Fibroblast of the conjunctiva (primary cell): ENCODE measurements around the gene TBC1D2.
"Not testable (repeated sequence)": the region's sequence is repeated elsewhere in the genome, so short reads cannot be mapped to it uniquely, and the experiment has no call there.

Source experiments
- DNase-seq: peaks from one replicate; pipeline ENCODE4 v3.0.0-alpha.2; 2010; ENCODE audit warnings: low read depth

The TBC1D2 gene

DNA sequence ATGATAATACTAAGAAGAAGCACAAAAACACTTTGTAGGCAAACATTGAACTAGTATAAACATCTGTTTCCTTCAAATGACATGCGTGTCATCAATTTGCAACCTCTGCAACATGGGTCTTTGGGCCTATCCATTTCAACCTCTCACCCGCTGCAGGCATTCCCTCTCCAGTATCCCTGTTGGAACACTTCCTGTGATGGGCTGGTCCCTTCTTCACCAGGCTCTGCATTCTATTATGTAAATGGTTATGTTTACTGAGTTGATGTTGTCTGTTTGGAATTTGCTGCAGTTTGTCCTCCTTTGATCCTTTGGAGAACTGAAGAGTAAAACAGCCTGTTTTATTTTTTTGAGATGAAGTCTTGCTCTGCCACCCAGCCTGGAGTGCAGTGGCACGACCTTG, 16.6 kb upstream of the TBC1D2 start:
- no peak for DNase-seq

DNA sequence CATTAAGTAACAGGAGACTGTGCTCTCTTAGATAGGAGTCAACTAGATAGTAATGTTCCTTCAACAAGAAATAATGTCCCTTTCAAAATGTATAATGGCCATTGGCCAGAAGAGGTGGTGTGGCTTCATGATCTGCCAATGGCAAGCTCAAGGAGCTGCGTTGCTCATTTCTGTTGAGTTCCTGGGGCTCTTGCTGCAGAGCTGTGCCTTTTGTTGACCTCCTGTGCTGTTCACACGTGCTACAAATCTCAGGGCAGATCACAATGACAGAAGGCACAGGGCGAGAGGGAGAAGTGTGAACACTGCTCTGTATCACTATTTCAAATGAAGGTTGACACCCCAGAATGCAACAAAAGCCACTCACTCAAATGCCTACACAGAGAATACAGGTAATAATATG, 16.0 kb upstream of the TBC1D2 start:
- no peak for DNase-seq

DNA sequence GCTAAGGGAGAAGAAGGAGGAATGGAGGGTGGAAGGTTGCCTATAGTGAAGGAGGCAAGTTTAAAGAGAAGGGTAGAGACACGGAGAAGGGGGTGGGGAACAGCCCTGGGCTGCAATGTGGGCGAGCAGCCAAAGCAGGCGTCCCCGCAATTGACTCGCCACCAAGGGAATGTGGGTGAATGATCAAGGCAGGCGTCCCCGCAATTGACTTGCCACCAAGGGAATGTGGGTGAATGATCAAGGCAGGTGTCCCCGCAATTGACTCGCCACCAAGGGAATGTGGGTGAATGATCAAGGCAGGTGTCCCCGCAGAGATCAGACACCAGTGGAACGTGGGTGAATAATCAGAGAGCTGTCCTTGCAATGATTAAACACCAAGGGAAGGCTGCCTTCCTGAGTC, 14.8 kb upstream of the TBC1D2 start:
- not testable (repeated sequence) for DNase-seq

DNA sequence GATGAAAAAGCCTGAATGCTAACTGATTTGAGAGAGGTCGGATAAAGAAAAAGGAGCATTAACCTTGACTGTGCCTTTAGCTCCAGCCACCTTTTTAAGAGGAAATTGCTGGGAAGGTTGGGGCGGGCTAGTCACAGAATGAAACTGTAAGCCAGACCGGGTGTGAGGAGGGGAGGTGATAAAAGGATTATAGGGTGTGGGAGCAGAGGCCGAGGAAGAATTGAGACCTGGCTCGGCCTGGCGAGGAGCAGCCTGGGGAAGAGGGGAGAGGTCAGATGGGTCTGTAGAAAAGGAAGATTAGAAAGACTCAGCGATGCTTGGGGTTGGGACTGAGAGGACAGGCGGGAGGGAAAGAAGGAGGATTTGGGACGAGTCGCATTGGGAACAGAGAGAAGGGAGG, 14.2 kb upstream of the TBC1D2 start:
- DNase-seq, result not testable (repeated sequence)

DNA sequence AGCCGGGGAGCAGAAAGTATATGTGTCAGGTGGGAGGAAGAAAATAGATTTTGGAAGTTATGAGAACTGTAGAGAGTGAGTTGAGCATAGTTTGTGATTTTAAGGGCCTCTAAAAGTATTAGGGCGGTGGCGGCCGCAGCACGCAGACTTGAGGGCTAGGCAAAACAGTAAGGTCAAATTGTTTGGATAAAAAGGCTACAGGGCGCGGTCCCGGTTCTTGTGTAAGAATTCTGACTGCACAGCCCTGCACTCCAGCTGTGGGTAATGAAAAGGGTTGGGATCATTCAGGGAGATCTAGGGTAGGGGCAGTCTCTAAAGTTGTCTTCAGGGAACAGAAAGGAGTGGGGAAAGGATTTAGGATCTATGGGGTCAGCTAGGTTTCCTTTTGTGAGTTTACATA, 12.1 kb upstream of the TBC1D2 start:
- not testable (repeated sequence) for DNase-seq

DNA sequence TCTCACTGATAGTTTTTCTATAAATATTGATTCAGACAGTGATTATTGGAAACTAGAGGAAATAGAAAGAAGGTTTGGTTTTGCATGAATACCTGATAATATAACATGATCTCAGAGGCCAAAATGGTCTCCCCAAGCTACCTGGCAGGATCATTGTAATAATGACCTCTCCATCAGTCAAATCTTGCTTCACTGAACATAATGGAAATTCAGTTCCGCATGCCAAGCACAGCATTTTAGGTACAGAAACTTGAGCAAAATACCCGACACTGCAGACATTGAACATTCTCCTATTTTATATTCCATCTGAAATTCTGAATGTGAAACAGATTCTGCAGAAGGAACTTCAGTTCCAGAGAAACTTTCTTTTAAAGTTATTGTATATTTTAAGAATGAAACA, 9.1 kb upstream of the TBC1D2 start:
- no peak for DNase-seq

DNA sequence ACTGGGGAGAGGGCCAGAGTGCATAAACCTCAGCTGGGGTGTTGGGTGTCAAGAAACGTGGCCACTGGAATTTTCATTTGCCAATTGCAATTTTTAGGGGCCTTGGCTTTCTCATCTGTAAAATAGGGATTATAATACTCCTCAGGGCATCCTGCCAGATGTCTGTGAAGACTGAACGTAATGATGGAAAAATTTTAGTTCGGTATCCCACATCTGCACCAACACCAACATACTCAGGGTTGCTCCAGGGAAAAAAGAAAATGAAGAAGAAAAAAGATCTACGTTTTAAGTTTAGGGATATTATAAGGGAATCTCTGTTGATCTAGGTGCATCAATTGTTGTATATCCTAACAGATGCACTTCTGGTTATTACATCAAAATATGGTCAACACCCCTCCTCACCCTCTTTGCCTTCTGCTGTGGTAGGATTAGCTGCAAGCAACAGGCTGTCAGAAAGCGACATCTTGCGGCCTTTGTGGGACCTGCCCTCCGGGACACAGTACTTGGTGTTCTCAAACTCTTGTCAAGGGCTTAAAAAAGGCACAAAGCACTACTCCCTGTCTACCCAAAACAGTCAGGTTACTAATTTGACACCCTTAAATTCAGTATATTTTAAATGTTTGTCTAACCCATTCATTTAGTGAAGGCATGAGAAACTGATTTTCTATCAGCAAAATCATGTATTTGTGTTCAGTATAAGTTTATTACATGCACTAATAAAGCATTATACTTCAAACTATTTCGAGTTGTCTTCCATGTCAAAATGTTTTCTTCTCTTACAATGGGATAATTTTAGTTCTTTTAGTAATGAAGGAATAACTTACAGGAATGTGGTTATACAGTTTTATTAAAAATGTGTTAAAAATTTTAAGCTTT, 8.3 kb upstream of the TBC1D2 start:
- DNase-seq, result peak; percentile 79

DNA sequence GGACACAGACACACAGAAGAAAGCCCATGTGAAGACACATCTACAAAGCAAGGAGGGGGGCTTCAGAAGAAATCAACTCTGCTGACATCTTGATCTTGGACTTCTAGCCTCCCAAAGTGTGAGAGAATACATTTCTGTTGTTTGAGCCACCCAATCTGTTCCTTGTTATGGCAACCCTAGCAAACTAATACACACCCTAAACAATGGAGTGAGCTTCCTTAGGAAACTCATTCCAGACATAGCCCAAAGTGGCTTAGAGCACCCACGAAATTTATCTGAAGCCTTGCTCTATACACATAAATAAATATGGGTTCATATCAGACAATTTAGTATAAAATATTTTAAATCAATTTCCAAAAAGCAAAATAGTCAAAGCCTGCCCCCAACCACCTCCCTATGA, 7.6 kb upstream of the TBC1D2 start:
- DNase-seq, result no peak

DNA sequence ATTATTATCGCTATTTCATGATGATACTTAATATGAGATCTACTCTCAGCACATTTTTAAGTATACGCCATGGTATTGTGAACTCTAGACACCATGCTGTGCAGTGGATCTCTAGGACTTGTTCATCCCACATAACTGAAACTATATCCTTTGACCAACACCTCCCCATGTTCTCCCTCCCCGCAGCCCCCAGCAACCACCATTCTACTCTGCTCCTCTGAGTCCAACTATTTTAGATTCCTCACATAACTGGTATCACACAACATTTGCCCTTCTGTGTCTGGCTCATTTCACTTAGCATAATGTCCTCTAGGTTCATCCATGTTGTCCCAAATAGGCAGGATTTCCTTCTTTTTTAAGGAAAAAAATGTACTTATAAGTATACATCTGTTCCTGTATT, 6.6 kb upstream of the TBC1D2 start:
- DNase-seq, result no peak

DNA sequence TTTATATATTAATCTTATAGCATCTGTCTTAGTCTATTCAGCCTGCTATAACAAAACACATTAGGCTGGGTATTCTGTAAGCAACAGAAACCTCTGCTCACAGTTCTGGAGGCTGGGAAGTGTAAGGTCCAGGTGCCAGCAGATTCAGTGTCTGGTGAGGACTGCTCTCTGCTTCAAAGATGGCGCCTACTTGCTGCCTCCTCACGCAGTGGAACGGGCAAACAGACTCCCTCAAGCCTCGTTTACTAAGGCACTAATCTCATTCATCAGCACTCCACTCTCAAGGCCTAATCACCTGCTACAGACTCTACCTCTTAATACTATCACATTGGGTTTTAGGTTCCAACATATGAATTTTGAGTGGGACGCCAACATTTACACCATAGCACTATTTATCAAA, 5.2 kb upstream of the TBC1D2 start:
- no peak for DNase-seq

DNA sequence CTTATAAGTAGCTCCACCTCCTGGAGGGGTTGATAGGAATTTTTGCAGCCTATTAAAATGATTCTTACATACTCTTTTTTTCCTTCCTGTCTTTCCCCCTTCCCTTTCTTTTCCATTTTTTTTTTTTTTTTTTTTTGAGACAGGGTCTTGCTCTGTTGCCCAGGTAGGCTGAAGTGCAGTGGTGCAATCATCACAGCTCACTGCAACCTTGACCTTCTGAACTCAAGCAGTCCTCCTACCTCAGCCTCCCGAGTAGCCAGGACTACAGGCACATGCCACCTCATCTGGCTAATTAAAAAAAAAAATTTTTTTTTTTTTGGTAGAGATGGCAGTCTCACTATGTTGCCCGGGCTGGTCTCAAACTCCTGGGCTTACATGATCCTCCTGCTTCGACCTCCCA, 4.3 kb upstream of the TBC1D2 start:
- no peak for DNase-seq

DNA sequence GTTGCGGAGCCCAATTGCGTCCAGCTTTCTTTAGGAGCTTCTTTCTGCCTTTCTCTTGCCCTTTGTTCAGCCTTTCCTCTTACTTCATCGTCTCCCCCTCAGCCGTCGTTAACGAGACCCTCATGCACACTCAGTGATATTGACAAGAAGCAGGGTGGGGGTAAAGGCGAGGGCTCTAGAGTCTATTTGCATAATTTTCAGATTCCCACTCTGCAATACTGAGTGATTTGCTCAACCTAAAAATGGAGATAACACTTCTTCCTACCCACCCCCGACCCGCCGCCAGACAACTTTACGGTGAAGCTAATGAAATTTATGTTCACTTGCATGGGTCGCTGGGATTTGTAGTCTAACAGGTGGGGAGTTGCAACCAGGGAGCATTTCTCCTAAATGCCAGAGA, 1.3 kb upstream of the TBC1D2 start:
- no peak for DNase-seq

DNA sequence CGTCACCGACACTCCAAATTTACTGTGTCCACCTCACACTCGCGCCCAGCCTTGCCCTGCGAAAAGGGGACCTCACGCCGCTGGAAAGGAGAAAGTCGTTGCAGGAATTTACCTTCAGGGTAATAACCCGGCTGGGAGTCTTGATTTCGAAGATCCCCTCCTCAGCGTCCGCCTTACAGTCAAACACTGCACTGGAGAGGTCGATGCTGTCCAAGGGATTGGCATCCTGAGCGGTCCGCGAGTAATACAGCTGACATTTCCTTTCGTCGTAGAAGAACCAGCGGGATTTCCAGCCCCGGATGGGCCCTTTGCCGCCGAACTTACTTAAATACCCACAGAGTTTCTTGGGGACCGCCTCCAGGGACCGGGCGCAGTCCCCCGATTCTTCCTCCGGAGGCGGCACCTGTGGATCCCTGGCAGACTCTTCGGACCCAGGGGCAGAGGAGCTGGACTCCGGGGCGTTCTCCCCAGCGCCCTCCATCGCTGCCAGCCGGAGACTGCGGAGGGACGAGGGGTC, 330 bp downstream of the TBC1D2 start:
- no peak for DNase-seq

DNA sequence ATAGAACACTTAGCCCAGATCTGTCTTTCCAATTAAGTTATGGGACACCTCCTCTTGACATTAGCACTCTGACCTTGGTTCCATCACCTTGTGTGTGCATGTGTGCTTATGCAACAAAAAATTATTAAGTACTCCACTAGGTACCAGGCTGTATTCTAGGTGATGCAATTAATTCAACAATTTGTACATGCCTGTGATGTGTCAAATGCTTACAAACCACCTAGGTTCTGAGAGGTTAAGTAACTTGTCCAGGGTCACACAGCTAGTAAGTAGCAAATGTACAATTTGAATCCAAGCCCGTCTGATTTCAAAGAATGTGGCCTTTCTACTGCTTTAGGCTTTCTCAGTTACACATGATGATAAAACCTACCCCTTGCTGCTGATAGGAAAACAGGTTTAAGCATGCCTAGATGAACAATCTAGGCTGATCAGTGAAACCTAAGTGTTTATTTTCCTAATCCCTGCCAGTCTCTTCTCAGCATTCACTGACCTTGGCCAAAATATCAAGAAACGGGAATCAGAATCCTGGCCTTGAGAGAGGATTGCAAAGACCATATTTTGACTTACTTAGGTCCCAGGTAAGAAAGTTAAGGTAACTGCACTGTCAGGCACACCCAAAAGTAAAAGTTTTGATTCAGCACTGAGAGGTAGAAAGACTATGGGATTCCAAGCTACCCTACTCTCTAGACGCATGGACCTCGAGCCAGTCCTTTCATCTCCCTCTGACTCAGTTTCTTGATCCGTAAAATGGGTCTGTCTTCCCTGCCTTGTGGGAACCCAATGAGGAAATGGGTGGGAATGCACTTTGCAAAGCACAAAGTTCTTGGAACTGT, 1.0 kb downstream of the TBC1D2 start:
- DNase-seq, result no peak

DNA sequence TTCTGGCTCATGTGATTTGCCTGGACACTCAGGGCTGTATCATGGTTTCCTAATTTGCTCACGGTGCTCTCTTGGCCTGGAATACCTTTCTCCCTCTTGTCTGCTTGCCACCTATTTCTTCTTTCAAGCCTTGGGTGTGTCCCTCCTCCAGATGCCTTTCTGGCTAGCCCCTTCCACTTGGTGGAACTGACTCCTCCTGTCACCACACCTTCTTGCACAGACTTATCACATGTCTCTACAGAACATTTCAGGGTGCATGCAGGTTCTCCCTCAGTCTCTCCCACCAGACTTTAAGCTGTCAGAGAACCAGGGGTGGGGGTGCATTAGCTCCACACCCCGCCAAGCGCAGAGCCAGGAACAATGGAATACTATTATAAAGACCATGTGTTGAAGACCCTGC, 1.9 kb downstream of the TBC1D2 start:
- no peak for DNase-seq

DNA sequence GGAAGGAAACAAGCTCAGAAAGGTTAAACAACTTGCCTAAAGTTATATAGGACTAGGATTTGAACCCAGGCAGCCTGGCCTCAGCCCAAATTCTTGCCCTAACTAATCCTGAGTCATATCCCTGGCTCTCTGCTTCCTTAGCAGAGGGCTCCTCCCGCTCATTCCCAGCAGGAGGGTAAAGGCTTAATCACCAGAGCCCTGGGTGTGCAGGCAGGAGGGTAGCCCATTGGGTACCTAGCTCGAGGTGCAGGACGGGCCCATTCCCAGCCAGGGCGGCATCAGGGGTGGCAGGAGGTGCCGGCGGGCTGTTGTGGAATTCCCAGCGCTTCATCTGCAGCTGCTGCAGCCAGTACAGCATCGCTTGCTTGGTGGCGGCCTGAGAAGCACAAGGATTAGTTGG, 3.9 kb downstream of the TBC1D2 start:
- DNase-seq, result peak; percentile 30

DNA sequence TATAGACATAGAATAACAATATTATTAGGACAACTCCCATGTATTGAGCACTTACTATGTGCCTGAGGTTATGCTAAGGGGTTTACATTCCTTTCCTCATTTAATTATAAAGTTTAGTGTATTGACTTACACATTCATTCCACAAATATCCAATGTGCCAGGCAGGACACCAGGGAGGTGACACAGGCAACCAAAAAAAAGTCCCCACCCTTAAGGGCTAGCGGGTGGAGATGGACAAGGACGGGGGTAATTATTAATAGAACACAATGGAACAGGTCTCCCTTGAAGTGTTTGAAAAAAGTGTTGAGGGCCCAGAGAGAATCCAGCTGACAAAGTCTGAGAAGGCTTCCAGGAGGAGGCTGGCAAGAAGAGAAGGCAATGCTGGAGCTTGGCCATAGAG, 5.7 kb downstream of the TBC1D2 start:
- no peak for DNase-seq

DNA sequence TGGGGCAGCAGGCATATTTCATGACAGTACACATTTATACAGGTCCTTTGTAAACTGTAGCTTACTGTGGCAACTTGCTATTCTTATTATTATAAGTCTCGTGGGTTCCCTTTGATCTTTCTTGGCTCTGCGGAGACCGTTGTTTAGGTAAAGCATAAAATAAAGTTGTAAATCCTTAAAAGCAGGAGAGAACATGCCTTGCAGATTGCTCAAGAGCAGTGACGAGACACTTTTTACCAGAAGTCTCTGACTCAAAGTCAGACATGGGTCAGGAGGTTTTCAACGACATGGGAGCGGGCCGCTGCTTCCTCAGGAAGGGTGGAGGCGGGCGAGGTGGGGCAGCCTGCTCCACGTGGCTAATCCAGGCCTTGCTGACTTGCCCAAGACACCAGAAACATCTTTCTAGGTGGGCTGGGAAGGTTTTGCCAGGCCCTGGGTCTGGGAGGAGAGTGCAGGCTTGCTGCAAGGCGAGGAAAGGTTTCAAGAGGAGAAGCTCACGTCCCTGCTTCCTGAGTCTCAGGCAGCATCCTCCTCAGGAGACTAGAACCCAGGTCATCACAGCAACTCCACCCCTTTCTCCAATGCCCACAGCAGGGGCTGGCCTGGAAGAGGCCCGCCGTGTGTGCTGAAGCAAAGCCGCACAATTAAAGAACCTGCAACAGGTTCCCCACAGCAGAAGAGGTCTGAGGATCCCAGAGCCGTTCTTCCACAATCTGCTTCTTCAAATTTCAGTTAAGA, 6.5 kb downstream of the TBC1D2 start:
- DNase-seq, result peak; percentile 61

DNA sequence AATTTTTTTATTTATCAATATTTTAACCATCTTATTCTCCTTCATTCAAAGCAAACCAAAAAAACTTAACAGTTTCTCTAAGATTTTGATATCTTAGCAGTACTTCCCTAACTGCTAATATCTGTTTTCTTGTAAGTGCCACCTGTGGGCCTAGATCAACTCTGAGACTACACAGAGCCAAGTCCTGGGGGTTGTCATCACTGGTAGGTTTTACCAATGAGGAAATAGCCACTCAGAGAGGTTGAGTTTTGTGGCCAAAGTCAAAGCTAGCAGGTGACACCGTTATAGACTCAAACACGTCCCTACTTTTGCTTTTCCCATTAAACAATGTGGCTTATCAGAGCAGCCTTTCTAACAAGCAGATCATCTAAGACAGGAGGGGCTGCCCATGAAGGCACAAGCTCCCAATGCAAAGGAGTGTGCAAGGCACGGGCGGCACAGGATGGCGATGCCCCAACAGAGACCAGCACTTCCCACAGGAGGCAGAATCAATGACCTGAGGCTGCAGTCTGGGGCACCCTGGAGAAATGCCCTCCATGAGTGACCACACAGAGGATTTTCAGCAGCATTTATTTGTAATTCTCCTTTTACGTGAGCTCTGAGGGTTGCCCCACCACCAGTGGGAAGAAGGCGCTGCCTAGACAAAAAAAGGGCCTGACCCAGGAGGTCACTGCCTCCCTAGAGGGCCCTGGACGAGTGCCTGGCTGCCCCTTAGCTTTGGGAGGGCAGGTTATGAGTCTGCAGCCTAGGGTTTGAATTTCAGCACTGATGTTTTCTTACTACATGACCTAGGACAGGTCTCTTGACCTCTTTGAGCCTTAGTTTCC, 7.4 kb downstream of the TBC1D2 start:
- no peak for DNase-seq

DNA sequence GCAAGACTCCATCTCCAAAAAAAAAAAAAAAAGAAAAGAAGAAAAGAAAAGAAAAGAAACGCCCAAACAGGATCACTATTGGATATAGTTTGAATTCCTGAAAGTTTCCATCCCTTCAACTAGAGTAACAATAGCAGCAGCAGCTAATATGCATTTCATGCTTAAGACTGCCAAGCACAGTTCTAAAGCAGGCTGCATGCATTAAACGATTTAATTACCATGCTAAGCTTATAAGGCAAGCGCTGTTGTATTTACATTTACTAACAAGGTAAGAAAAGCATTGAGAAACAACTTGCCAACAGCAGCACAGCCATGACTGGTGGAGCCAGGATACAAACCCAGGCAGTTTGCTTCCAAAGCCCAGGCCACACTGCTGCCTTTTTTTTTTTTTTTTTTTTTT, 13.0 kb downstream of the TBC1D2 start:
- DNase-seq, result no peak
